Stimulated activated CD8-positive, alpha-beta memory T cell treated with anti-CD3 and anti-CD28 coated beads, Interleukin-2, amount 100 ng/mL, for 1 hour (primary cell): Measurements from ENCODE around the gene AMT.

Experiments
- DNase-seq, 2 donors: peaks; one replicate each; pipeline ENCODE4 v3.0.0-alpha.2; 2020; ENCODE audit warnings: low read depth in 2 of 2

The AMT gene

DNA sequence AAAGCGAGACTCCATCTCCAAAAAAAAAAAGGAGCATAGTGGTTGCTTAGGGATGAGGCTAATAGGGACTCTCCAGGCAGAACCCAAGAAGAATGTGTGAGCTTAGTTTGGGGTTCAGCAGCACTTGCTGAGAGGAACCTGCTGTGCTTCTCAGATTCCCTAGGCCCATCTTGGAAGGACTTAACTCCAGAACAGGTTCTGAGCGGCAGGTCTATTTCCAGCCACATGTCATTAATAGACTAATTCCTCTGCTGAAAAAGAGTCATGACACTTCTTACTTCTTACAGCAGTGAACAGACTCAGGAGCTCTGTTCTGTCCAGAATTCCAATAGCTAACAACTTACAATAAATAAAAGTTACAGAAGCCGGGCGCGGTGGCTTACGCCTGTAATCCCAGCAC is 33.0 kb downstream of the AMT start:
- no peak for DNase-seq

- DNase-seq: no peak
Measured at GRCh38 chr3:49388289-49388820, 33.9 kb downstream of the AMT start.

DNA sequence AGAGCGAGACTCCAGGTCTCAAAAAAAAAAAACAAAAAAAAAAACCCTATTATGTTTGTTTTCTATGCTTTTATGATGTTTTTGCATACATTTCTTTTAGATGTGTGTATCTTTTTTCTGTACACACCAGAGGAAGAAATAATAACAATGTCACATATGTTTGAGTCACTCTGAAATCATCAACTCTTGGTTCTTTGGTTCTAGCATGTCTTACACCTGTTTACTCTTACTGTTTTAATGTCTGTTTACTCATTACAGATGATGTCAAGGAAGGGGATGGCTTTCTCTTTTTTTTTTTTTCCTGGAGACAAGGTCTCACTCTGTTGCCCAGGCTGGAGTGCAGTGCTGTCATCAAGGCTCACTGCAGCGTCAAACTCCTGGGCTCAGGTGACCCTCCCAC is 34.6 kb downstream of the AMT start:
- DNase-seq: no peak

DNA sequence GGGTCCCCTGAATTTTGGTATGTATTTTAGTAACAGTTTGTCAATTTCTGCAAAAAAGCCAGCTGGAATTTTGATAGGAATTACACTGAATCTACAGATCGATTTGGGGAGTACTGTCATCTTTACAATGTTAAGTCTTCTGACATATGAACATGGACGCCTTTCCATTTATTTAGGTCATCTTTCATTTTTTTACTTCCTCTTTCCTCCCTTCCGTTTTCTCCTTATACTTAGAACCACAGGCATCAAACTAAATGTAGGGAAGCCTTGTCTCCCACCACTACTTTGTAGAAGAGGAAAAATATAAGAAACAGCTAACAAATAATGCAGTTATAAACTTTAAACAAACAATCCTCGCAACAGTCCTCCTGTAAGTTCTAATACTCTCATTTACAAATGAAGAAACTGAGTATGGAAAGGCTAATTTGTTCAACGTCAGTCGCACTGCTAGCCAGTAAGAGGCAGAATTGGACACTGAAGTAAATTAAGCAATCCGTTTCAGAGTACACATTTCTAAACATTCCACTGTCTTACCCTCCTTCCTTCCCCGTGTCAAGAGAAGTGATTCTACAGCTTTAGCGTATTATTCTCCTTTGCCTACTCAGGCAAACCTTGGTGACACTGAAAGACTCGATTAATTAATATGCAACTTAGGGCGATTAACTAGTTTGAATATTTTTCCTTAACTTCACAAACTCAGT is 36.1 kb downstream of the AMT start:
- DNase-seq: no peak

- no peak for DNase-seq
Measured at GRCh38 chr3:49385617-49386016, 36.7 kb downstream of the AMT start.

DNA sequence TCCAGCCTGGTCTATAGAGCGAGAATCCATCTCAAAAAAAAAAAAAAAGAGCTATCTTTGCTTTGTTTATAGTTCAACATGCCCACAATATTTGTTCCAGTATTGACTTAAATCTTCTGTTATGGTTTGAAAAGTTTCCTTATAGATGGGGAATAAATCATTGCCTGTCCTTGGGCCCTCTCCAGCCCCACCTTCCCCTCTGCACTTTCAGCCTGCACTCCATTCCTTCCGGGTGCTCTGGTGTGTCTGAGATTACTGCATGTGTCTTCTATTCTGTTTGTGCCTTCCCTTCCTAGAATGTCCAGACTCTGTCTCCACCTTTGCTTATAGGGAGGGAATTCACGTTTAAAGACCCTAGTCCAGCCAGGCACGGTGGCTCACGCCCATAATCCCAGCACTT is 38.9 kb downstream of the AMT start:
- DNase-seq: no peak

GRCh38 chr3:49378249-49378895 is 43.9 kb downstream of the AMT start:
- no peak for DNase-seq

DNA sequence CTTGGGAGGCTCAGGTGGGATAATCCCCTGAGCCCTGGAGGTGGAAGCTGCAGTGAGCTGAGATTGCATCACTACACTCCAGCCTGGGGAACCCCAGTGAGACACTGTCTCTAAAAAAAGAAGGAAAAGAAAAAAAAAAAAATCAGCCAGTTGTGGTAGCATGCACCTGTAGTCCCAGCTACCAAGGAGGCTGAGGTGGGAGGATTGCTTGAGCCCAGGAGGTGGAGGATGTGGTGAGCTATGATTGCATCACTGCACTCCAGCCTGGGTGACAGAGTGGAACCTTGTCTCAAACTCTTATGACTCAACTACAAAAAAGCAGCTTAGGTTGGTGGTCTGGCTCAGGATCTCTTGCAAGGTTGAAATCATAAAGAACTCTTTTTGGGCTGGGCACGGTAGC is 44.8 kb downstream of the AMT start:
- DNase-seq: no peak

GRCh38 chr3:49371946-49372345 is 50.3 kb downstream of the AMT start:
- no peak for DNase-seq

DNA sequence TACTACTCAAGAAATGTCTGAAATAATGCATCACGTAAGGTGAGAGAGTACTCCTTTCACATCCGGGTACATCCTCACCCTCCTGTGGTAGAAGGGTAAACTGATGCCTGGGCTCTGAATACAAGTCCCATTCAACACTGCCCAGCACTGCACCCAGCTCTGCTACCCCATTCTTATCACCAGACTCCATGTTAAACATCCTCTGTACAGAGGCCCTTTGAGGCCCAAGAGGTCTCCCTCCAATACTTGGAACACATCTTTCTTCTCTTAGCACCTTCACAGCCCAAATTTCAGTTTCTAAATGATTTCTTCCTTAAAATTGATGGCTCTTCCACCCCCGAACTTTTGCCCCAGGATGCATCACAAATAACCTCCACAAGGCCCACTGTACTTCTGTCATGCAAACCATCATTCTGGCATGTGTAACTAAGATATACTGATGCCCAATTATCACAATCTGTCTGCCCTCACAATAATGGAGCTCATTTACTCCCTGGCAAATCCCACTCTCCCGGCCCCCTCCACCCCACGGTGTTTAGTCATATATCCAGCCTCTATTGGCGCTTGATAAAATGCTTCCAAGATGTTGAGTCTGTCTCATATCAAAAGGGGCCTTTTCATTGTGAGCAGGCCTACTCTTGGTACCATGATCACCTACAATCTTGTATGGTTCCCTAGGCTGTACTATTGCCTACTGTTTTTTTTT is 51.5 kb downstream of the AMT start:
- DNase-seq: no peak
